K562 (cell line): ENCODE measurements around the gene POTEG. TPM values are rescaled to one million over a fixed set of nuclear protein-coding genes. Genes with fewer than 3 reads are reported as not detected.

Experiments used
- polyA plus RNA-seq, 8 experiments: library from polyadenylated mRNA; depleted of rRNA in 4 of 8; stranded (reverse) in 5 of 8; unstranded in 3 of 8; fragments of >200 nt; fragmentation: Nextera tagmentation in 2 of 8; fragmentation: Illumina TruSeq in 1 of 8; extraction: Ambion mirVana in 2 of 8; extraction: Trizol in 1 of 8; gene quantifications; 2 replicates each; pipeline versions ENCODE4 v1.2.1 to v1.2.3, GENCODE V29; 2011 to 2014; ENCODE audit warnings: inconsistent platforms in 1 of 8, missing spikeins in 1 of 8
- small RNA-seq: library from RNA; depleted of rRNA; stranded (forward); fragments of <200 nt; gene quantifications from one replicate; pipeline ENCODE3, GENCODE V24; 2014
- total RNA-seq, 7 experiments: library from RNA; depleted of rRNA in 6 of 7; stranded (reverse); fragments of >200 nt in 6 of 7; fragmentation: Illumina TruSeq in 2 of 7; extraction: Trizol in 2 of 7; gene quantifications; 2 replicates each; pipeline versions ENCODE4 v1.2.1 to v1.2.3, GENCODE V29; 2011 to 2021; ENCODE audit warnings: low replicate concordance in 1 of 7

POTEG gene
- total and polyA plus RNA-seq, 9 of the 15 experiments (the other 6 are each of a cell fraction or from before 2014, with no cell fraction given) = not detected

Small RNAs within 50 kb of the gene (small RNA-seq; reads per million reads assigned to genes)
- gene RNU6-1268P = not detected
